Activated CD8-positive, alpha-beta memory T cell treated with anti-CD3 and anti-CD28 coated beads for 1 hour (primary cell): ENCODE results near the gene KLHDC3.

ENCODE experiments used
- DNase-seq, 2 donors: peaks; one replicate each; pipeline ENCODE4 v3.0.0-alpha.2; 2020; ENCODE audit warnings: low read depth in 1 of 2; ENCODE audit errors: extremely low read depth in 1 of 2

Gene KLHDC3

GRCh38 chr6:43053545-43054205, 39.6 kb downstream of the KLHDC3 start, which contains the start of gene CUL7:
Gene CUL7 (minus strand): TSS chr6:43053851. CDS start chr6:43052788, 1,063 bp downstream.
- peak; percentile 74 to 78 for DNase-seq

GRCh38 chr6:43054206-43054943, 40.3 kb downstream of the KLHDC3 start:
- DNase-seq: no peak

- DNase-seq: no peak
These were observed 41.9 kb downstream of the KLHDC3 start for GRCh38 chr6:43055966-43056365.

GRCh38 chr6:43058531-43058930, 44.5 kb downstream of the KLHDC3 start:
- DNase-seq: no peak

GRCh38 chr6:43059168-43060033, 45.4 kb downstream of the KLHDC3 start, which contains the start of the genes KLC4 and MRPL2:
Gene KLC4 (plus strand): TSS chr6:43059631. CDS start chr6:43061336, 1,705 bp downstream.
Gene MRPL2 (minus strand): TSS chr6:43059434. CDS start chr6:43059381, 53 bp downstream.
- DNase-seq: peak; percentile 94 to 95

- DNase-seq: no peak
These were observed 46.1 kb downstream of the KLHDC3 start for GRCh38 chr6:43060034-43060754.

GRCh38 chr6:43060755-43061633, 46.9 kb downstream of the KLHDC3 start:
- DNase-seq: no peak

GRCh38 chr6:43061861-43062260, 47.8 kb downstream of the KLHDC3 start:
- DNase-seq: no peak

- no peak for DNase-seq
These were observed 48.8 kb downstream of the KLHDC3 start for GRCh38 chr6:43062818-43063217.

GRCh38 chr6:43070028-43070632, 56.1 kb downstream of the KLHDC3 start:
- DNase-seq: no peak
